OCI-LY7 (cell line): ENCODE results near the gene GALNT17. TPM values are rescaled to one million over a fixed set of nuclear protein-coding genes. Genes with fewer than 3 reads are reported as not detected.

Experiments
- BruUV-seq: library from RNA; stranded (reverse); fragments of 400-500 nt; replicated peaks from 2 replicates; lab custom pipeline; 2021; lab: Mats Ljungman, UMichigan
- CTCF ChIA-PET: fragments of 300-600 bp; sonication (Branson Sonifier 250); formaldehyde crosslinking; loops from one replicate; lab custom pipeline; 2022; ENCODE audit warnings: antibody characterized with exemption; ENCODE audit not compliant: unreplicated experiment; lab: Charles Lee
- POLR2A ChIA-PET: fragments of 300-600 bp; sonication (Branson Sonifier 250); formaldehyde crosslinking; loops from one replicate; lab custom pipeline; 2022; ENCODE audit warnings: antibody characterized with exemption; lab: Charles Lee
- DNase-seq: peaks from one replicate; pipeline ENCODE4 v3.0.0-alpha.2; 2015; ENCODE audit warnings: low spot score
- H2AFZ ChIP-seq: fragments of 200-600 bp; sonication (generic), shearing (Covaris generic); 2 replicates; pipeline ENCODE4 v1.6.1; 2014; ENCODE audit warnings: mild to moderate bottlenecking, antibody characterized with exemption, low read length, moderate library complexity
- H3K27ac ChIP-seq: fragments of 200-600 bp; sonication (generic); 2 replicates; pipeline ENCODE4 v1.5.1; 2014; ENCODE audit warnings: mixed run types, low read depth, mild to moderate bottlenecking, moderate library complexity, low read length, inconsistent platforms; ENCODE audit not compliant: poor library complexity, severe bottlenecking
- H3K36me3 ChIP-seq: fragments of 200-600 bp; sonication (generic); 2 replicates; pipeline ENCODE4 v1.6.1; 2014; ENCODE audit warnings: mild to moderate bottlenecking, antibody characterized with exemption, low read length, moderate library complexity, mixed read lengths; ENCODE audit not compliant: insufficient read depth
- H3K4me1 ChIP-seq: fragments of 200-600 bp; sonication (generic); 2 replicates; pipeline ENCODE4 v1.5.1; 2014; ENCODE audit warnings: mild to moderate bottlenecking, low read length; ENCODE audit not compliant: insufficient read depth, poor library complexity, severe bottlenecking
- H3K4me2 ChIP-seq: fragments of 200-600 bp; sonication (generic); 2 replicates; pipeline ENCODE4 v1.6.1; 2014; ENCODE audit warnings: mild to moderate bottlenecking, low read length
- H3K4me3 ChIP-seq: fragments of 200-600 bp; sonication (generic); 2 replicates; pipeline ENCODE4 v1.5.1; 2014; ENCODE audit warnings: mild to moderate bottlenecking, low read depth, low read length; ENCODE audit not compliant: poor library complexity, severe bottlenecking
- H3K79me2 ChIP-seq: fragments of 200-600 bp; sonication (generic); 2 replicates; pipeline ENCODE4 v1.6.1; 2016; ENCODE audit warnings: low read depth, mild to moderate bottlenecking, low read length, moderate library complexity, mixed read lengths; ENCODE audit not compliant: insufficient read depth
- H3K9me2 ChIP-seq: fragments of 200-600 bp; sonication (generic); 2 replicates; pipeline ENCODE4 v1.6.1; 2016; ENCODE audit warnings: mild to moderate bottlenecking, low read length, mixed read lengths; ENCODE audit not compliant: insufficient read depth
- H3K9me3 ChIP-seq: fragments of 200-600 bp; sonication (generic); 2 replicates; pipeline ENCODE4 v1.6.1; 2014; ENCODE audit warnings: mild to moderate bottlenecking, mixed run types, low read length, mixed read lengths
- H4K20me1 ChIP-seq: fragments of 200-600 bp; sonication (generic); 2 replicates; pipeline ENCODE4 v1.6.1; 2014; ENCODE audit warnings: mild to moderate bottlenecking, antibody characterized with exemption, low read length, moderate library complexity, mixed read lengths; ENCODE audit not compliant: insufficient read depth
- EZH2phosphoT487 ChIP-seq: fragments of 200-600 bp; sonication (generic); IDR thresholded peaks from 2 replicates; pipeline ENCODE4 v1.6.1; 2018; ENCODE audit warnings: low read depth, borderline replicate concordance, mild to moderate bottlenecking, mixed run types, antibody characterized with exemption, low read length, moderate library complexity, mixed read lengths
- intact Hi-C: fragments of 100-400 bp; cut with micrococcal nuclease; formaldehyde crosslinking; loops from one replicate; pipeline ENCODE4 v1.10.0; 2022; ENCODE audit not compliant: unreplicated experiment
- total RNA-seq, 2 experiments: library from RNA; depleted of rRNA in 1 of 2; stranded (reverse); fragments of >200 nt in 1 of 2; shearing (Covaris generic) in 1 of 2; gene quantifications; 2 replicates each; pipeline ENCODE4 v1.2.3, GENCODE V29; 2014 to 2022
- TF ChIP-seq, protein P1 (sequence below): fragments of 200-600 bp; sonication (generic); conservative IDR thresholded peaks from 2 replicates; pipeline ENCODE4 v1.5.1; 2014; ENCODE audit warnings: mild to moderate bottlenecking, antibody characterized with exemption, low read length, moderate library complexity, mixed read lengths

GALNT17 gene
- total RNA-seq, 2 experiments from 2014 or later, result not detected

GRCh38 chr7:71221049-71221448, 89.1 kb downstream of the GALNT17 start:
- TF ChIP-seq EZH2phosphoT487, result no peak
- TF ChIP-seq, protein P1, sequence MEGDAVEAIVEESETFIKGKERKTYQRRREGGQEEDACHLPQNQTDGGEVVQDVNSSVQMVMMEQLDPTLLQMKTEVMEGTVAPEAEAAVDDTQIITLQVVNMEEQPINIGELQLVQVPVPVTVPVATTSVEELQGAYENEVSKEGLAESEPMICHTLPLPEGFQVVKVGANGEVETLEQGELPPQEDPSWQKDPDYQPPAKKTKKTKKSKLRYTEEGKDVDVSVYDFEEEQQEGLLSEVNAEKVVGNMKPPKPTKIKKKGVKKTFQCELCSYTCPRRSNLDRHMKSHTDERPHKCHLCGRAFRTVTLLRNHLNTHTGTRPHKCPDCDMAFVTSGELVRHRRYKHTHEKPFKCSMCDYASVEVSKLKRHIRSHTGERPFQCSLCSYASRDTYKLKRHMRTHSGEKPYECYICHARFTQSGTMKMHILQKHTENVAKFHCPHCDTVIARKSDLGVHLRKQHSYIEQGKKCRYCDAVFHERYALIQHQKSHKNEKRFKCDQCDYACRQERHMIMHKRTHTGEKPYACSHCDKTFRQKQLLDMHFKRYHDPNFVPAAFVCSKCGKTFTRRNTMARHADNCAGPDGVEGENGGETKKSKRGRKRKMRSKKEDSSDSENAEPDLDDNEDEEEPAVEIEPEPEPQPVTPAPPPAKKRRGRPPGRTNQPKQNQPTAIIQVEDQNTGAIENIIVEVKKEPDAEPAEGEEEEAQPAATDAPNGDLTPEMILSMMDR, result no peak
- Histone ChIP-seq H3K79me2 (no peaks in the 10 kb centered on the region), H3K4me1 (no peaks in the 10 kb centered on the region), H2AFZ (no peak overlapping the region), H3K27ac (no peak overlapping the region), H3K9me2 (no peaks in the 10 kb centered on the region), H3K4me3 (no peak overlapping the region), H3K4me2 (no peak overlapping the region), H3K9me3 (no peaks in the 10 kb centered on the region), H4K20me1 (no peaks in the 10 kb centered on the region), H3K36me3 (no peaks in the 10 kb centered on the region)
- no peak for DNase-seq
- ChIA-PET POLR2A (no interaction called here), CTCF (no interaction called here)
- intact Hi-C loops, result no loop called here
- no TSS peak for BruUV-seq

- Histone ChIP-seq H3K4me3 (no peak overlapping the region), H3K4me1 (no peaks in the 10 kb centered on the region), H4K20me1 (no peaks in the 10 kb centered on the region), H3K9me3 (no peaks in the 10 kb centered on the region), H3K9me2 (no peaks in the 10 kb centered on the region), H3K27ac (no peak overlapping the region), H3K36me3 (no peaks in the 10 kb centered on the region), H3K79me2 (no peaks in the 10 kb centered on the region), H3K4me2 (no peak overlapping the region), H2AFZ (no peak overlapping the region)
- TF ChIP-seq, protein P1, result no peak
- TF ChIP-seq EZH2phosphoT487, result no peak
- no TSS peak for BruUV-seq
- no peak for DNase-seq
- intact Hi-C loops, result no loop called here
- CTCF ChIA-PET, result no interaction called here
- POLR2A ChIA-PET, result interaction anchor here (0.6 kb wide), 1 partner anchor 277 kb away, joined by 3 read pairs; no protein-coding TSS in a partner anchor
Measured at GRCh38 chr7:71221549-71221948, 89.6 kb downstream of the GALNT17 start.

- TF ChIP-seq EZH2phosphoT487, result no peak
- TF ChIP-seq, protein P1, result no peak
- Histone ChIP-seq H3K36me3 (no peaks in the 10 kb centered on the region), H3K4me1 (no peaks in the 10 kb centered on the region), H3K27ac (no peak overlapping the region), H2AFZ (no peak overlapping the region), H3K9me3 (no peaks in the 10 kb centered on the region), H3K79me2 (no peaks in the 10 kb centered on the region), H3K4me3 (no peak overlapping the region), H3K4me2 (no peak overlapping the region), H3K9me2 (no peaks in the 10 kb centered on the region), H4K20me1 (no peaks in the 10 kb centered on the region)
- DNase-seq, result no peak
- BruUV-seq, result no TSS peak
- ChIA-PET CTCF (no interaction called here), POLR2A (interaction anchor here (1.3 kb wide), 1 partner anchor 12 kb away, joined by 3 read pairs; no protein-coding TSS in a partner anchor)
- intact Hi-C loops, result no loop called here
Measured at GRCh38 chr7:71227126-71227525, 95.2 kb downstream of the GALNT17 start.
